ENCODE measurements around the gene LRP2. TPM values are rescaled to one million over a fixed set of nuclear protein-coding genes. Genes with fewer than 3 reads are reported as not detected.
A peak's percentile ranks its signal among the peaks of the same experiment; 100 is the strongest.

The LRP2 gene
- total RNA-seq, 4 donors from 2014 or later, result not detected

DNA sequence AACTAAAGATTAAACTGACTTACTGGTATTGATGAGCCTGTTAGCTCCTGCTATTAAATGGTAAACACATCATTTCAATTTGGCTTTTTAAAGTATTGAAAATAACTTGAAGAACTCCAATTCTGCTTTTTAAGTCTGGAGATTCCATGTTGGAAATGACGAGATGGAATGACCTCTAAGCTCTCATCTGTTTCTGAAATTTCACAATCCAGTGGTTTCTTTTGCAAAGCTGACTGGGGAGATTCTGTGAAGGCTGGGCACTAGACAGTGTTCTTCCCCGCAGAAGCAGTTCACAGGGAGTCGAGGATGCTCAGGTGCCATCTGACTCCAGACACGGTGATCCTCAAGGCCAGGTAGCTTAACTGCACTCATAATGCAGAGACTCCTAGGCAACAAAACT, 248.3 kb downstream of the LRP2 start:
- Histone ChIP-seq H3K36me3 (no peaks in the 10 kb centered on the region), H3K27ac (no peak overlapping the region), H3K4me1 (peaks cover 0 to 3% (median 0%) of the 10 kb centered on the region in 4 donors), H3K27me3 (no peaks in the 10 kb centered on the region), H3K4me3 (no peak overlapping the region), H3K9me3 (no peaks in the 10 kb centered on the region)
- DNase-seq (ENCODE audit: low spot score in 2 of 2), result no peak
- WGBS, 2 donors, result 90 to 95% methylated on average over 4 of the region's 4 CpGs
- TF ChIP-seq, protein P1, sequence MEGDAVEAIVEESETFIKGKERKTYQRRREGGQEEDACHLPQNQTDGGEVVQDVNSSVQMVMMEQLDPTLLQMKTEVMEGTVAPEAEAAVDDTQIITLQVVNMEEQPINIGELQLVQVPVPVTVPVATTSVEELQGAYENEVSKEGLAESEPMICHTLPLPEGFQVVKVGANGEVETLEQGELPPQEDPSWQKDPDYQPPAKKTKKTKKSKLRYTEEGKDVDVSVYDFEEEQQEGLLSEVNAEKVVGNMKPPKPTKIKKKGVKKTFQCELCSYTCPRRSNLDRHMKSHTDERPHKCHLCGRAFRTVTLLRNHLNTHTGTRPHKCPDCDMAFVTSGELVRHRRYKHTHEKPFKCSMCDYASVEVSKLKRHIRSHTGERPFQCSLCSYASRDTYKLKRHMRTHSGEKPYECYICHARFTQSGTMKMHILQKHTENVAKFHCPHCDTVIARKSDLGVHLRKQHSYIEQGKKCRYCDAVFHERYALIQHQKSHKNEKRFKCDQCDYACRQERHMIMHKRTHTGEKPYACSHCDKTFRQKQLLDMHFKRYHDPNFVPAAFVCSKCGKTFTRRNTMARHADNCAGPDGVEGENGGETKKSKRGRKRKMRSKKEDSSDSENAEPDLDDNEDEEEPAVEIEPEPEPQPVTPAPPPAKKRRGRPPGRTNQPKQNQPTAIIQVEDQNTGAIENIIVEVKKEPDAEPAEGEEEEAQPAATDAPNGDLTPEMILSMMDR (IDR thresholded peaks at IDR 0.05), result no peak
- TF ChIP-seq EP300 (IDR thresholded peaks at IDR 0.05) (no peak), POLR2A (IDR thresholded peaks at IDR 0.05) (no peak)

- 87 to 88% methylated on average over 6 of the region's 6 CpGs for WGBS, 2 donors
- no peak overlapping the region for H3K4me3 ChIP-seq
- H3K9me3 ChIP-seq, result no peaks in the 10 kb centered on the region
- TF ChIP-seq POLR2A (IDR thresholded peaks at IDR 0.05), result no peak
- TF ChIP-seq, protein P1 (IDR thresholded peaks at IDR 0.05), result no peak
- peaks cover 0 to 3% (median 0%) of the 10 kb centered on the region in 4 donors for H3K4me1 ChIP-seq
- H3K27me3 ChIP-seq, result no peaks in the 10 kb centered on the region
- no peaks in the 10 kb centered on the region for H3K36me3 ChIP-seq
- no peak overlapping the region for H3K27ac ChIP-seq
- no peak for DNase-seq (ENCODE audit: low spot score in 2 of 2)
These were observed 249.5 kb downstream of the LRP2 start for GRCh38 chr2:169112841-169113240.

DNA sequence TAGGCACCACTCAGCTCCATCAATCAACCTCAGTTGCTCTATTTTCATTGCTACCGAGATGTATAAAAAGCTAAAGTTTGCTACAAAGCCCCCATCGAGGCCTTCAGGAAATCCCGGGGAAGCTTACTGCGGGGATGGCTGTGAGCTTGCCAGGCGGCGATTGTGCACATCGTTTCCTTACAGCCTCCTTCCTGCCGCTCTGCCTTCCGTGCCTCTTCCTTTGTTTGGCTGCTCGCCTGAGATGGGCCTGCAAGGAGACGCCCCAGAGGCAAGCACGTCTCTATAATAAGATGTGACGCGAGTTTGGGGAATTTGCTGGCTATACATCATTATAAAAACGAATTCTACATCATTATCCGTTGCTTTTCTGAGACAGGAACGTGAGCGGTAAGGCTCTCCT, 251.4 kb downstream of the LRP2 start:
- Histone ChIP-seq H3K36me3 (no peaks in the 10 kb centered on the region), H3K4me3 (no peak overlapping the region), H3K27ac (no peak overlapping the region), H3K27me3 (no peaks in the 10 kb centered on the region), H3K9me3 (no peaks in the 10 kb centered on the region), H3K4me1 (peaks cover 0 to 3% (median 0%) of the 10 kb centered on the region in 4 donors)
- TF ChIP-seq, protein P1 (IDR thresholded peaks at IDR 0.05), result no peak
- TF ChIP-seq EP300 (IDR thresholded peaks at IDR 0.05) (no peak), POLR2A (IDR thresholded peaks at IDR 0.05) (no peak)
- 51 to 55% methylated on average over 18 of the region's 18 CpGs for WGBS, 2 donors
- DNase-seq (ENCODE audit: low spot score in 2 of 2), result no peak

DNA sequence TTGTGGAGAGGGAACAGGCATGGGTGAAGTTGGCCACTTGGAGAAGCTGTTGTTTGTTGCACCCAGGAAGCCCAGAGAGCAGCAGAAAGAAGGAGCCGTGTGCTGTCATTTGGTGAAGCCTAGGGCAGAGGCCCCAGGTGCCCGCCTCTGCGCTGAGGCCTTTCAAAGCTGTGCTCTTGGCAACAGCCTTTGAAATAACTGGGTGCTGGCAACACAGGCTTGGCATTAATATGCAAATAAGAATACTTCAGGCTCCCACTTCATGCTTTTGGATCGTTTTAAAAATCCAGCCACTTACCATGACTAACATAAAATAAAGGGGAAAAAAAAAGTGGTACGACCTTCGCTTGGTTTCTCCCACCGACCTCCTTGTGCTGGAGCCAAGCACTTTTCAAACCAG, 251.9 kb downstream of the LRP2 start:
- TF ChIP-seq, protein P1 (IDR thresholded peaks at IDR 0.05), result no peak
- TF ChIP-seq EP300 (IDR thresholded peaks at IDR 0.05), result no peak
- TF ChIP-seq POLR2A (IDR thresholded peaks at IDR 0.05), result no peak
- WGBS, 2 donors, result 74 to 80% methylated on average over 7 of the region's 7 CpGs

DNA sequence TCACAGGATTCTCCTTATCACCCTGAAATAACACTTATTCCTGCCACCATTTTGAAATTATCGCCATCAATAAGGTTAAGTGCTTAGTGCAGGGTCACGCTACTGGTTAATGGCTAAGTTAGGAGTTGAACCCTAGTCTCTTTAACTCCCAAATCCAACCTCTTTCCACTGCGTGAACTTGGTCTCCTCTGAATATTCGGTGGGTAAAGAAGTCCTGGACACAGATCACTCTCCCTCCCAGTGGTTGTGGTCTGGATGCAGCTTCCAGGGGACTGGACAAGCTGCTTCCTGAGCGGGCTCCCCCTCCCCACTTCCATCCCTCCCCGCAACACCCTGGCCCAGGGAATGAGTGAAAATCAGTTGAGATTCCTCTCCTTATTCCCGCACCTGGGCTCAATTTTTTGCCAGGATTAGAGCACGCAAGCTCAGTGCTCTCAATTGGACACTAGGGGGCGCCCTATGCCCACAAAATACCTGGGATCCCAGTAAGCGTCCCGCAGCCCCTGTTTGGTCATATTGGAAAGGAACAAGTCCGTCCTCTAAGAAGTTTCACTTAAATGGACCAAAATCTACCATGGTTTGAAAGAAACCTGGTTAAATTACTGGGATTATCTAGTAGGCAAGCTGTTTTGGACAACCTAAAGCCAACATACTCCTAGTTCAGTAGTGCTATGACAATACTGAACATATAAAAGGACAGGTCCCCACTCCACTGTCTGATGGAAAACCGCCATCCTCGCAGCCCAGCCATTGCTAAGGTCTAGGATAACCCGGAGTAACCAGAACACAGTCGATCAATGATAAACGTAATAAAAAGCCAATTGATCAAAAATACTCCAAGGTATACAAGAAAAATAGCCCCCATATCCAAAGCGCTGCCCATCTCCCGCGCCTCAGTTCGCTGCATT, 252.6 kb downstream of the LRP2 start:
- 50 to 51% methylated on average over 21 of the region's 21 CpGs for WGBS, 2 donors
- Histone ChIP-seq H3K27me3 (no peaks in the 10 kb centered on the region), H3K4me1 (peaks cover 0 to 3% (median 0%) of the 10 kb centered on the region in 4 donors), H3K4me3 (no peak overlapping the region), H3K36me3 (no peaks in the 10 kb centered on the region), H3K9me3 (no peaks in the 10 kb centered on the region), H3K27ac (no peak overlapping the region)
- peak; percentile 35 to 70 for DNase-seq (ENCODE audit: low spot score in 2 of 2)
- TF ChIP-seq, protein P1 (IDR thresholded peaks at IDR 0.05), result peak; percentile 66 to 83 (median 72)
- no peak for TF ChIP-seq POLR2A (IDR thresholded peaks at IDR 0.05)

More for the DNA sequence above, 251.9 kb downstream of the LRP2 start:
- DNase-seq (ENCODE audit: low spot score in 2 of 2), result no peak
- Histone ChIP-seq H3K27me3 (no peaks in the 10 kb centered on the region), H3K4me1 (peaks cover 0 to 3% (median 0%) of the 10 kb centered on the region in 4 donors), H3K9me3 (no peaks in the 10 kb centered on the region), H3K36me3 (no peaks in the 10 kb centered on the region), H3K27ac (no peak overlapping the region), H3K4me3 (no peak overlapping the region)
